ENCODE data around the gene UGT2A3.

The UGT2A3 gene

GRCh38 chr4:68951078-68951805 is at the start of gene UGT2A3:
TSS of gene UGT2A3 (minus strand) at chr4:68951804. CDS start at chr4:68951760, 44 bp downstream.
- no peak for DNase-seq (ENCODE audit: extremely low spot score)
- TF ChIP-seq BHLHE40 (IDR thresholded peaks at IDR 0.05; ENCODE audit: borderline replicate concordance) (no peak), L3MBTL2 (conservative IDR thresholded peaks at IDR 0.05) (no peak), LEF1 (IDR thresholded peaks at IDR 0.05; ENCODE audit: borderline replicate concordance) (no peak), FOXM1 (IDR thresholded peaks at IDR 0.05; ENCODE audit: borderline replicate concordance) (no peak), HDGF (IDR thresholded peaks at IDR 0.05; ENCODE audit: borderline replicate concordance) (no peak), ARNT (IDR thresholded peaks at IDR 0.05) (no peak), ELF4 (IDR thresholded peaks at IDR 0.05) (no peak), TARDBP (IDR thresholded peaks at IDR 0.05) (no peak), CTBP1 (IDR thresholded peaks at IDR 0.05; ENCODE audit: borderline replicate concordance) (no peak), FOXK2 (IDR thresholded peaks at IDR 0.05) (no peak), FOXA1 (IDR thresholded peaks at IDR 0.05) (no peak), SP1 (IDR thresholded peaks at IDR 0.05) (no peak), SUZ12 (IDR thresholded peaks at IDR 0.05) (no peak), ZNF384 (IDR thresholded peaks at IDR 0.05) (no peak), NFRKB (IDR thresholded peaks at IDR 0.05) (no peak)
- TF ChIP-seq, protein P1, sequence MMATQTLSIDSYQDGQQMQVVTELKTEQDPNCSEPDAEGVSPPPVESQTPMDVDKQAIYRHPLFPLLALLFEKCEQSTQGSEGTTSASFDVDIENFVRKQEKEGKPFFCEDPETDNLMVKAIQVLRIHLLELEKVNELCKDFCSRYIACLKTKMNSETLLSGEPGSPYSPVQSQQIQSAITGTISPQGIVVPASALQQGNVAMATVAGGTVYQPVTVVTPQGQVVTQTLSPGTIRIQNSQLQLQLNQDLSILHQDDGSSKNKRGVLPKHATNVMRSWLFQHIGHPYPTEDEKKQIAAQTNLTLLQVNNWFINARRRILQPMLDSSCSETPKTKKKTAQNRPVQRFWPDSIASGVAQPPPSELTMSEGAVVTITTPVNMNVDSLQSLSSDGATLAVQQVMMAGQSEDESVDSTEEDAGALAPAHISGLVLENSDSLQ (IDR thresholded peaks at IDR 0.05): no peak
- POLR2A ChIA-PET: no interaction called here
- CTCF ChIA-PET: no interaction called here

DNA sequence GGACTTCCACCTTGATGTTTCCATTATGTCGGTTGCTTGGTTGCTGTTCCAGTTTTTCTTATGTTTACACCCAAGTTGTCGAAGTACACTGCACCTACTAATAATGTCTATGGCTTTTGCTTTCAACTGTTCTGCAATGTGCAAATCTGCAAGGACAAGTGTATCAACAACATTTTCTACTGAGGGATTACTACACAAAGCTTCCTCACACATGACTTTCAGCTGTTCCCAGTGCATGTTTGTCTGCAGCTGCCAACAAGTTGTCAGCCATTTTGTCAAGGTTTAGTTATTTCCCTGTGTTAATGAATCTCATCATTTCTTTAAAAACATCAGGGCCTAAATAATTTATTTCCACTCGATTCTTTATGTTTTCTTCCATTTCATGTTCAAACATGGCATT is 45.4 kb upstream of the UGT2A3 start:
- TF ChIP-seq L3MBTL2 (conservative IDR thresholded peaks at IDR 0.05): no peak
- TF ChIP-seq CTBP1 (IDR thresholded peaks at IDR 0.05; ENCODE audit: borderline replicate concordance): no peak
- no peak for TF ChIP-seq ELF4 (IDR thresholded peaks at IDR 0.05)
- TF ChIP-seq FOXM1 (IDR thresholded peaks at IDR 0.05; ENCODE audit: borderline replicate concordance): no peak
- TF ChIP-seq BHLHE40 (IDR thresholded peaks at IDR 0.05; ENCODE audit: borderline replicate concordance): no peak
- ChIA-PET CTCF (no interaction called here), POLR2A (no interaction called here)
- DNase-seq (ENCODE audit: extremely low spot score): no peak

DNA sequence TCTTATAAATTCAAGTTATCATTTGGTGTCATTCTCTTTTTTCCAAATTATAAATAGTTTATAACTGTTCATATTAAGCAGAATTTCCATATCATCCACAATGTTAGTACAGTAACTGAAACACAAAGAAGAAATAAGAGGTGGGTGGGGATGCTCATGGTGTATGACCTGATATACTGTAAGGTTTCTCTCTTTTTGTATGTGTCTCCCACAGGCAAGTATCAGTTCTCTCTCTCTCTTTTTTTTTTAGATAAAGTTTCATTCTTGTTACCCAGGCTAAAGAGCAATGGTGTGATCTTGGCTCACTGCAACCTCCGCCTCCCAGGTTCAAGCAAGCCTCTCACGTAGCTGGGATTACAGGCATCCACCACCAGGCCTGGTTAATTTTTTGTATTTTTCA is 43.7 kb upstream of the UGT2A3 start:
- ChIA-PET POLR2A (no interaction called here), CTCF (no interaction called here)
- DNase-seq (ENCODE audit: extremely low spot score): no peak
- TF ChIP-seq L3MBTL2 (conservative IDR thresholded peaks at IDR 0.05): no peak
- TF ChIP-seq LEF1 (IDR thresholded peaks at IDR 0.05; ENCODE audit: borderline replicate concordance): no peak
- no peak for TF ChIP-seq FOXM1 (IDR thresholded peaks at IDR 0.05; ENCODE audit: borderline replicate concordance)
- TF ChIP-seq NFRKB (IDR thresholded peaks at IDR 0.05): no peak
- TF ChIP-seq ZNF384 (IDR thresholded peaks at IDR 0.05): no peak
- no peak for TF ChIP-seq SUZ12 (IDR thresholded peaks at IDR 0.05)
- TF ChIP-seq ARNT (IDR thresholded peaks at IDR 0.05): no peak
- no peak for TF ChIP-seq CTBP1 (IDR thresholded peaks at IDR 0.05; ENCODE audit: borderline replicate concordance)
- TF ChIP-seq ELF4 (IDR thresholded peaks at IDR 0.05): no peak
- TF ChIP-seq HDGF (IDR thresholded peaks at IDR 0.05; ENCODE audit: borderline replicate concordance): no peak
- no peak for TF ChIP-seq FOXK2 (IDR thresholded peaks at IDR 0.05)
- no peak for TF ChIP-seq TARDBP (IDR thresholded peaks at IDR 0.05)
- no peak for TF ChIP-seq FOXA1 (IDR thresholded peaks at IDR 0.05)
- TF ChIP-seq BHLHE40 (IDR thresholded peaks at IDR 0.05; ENCODE audit: borderline replicate concordance): no peak
- TF ChIP-seq, protein P1 (IDR thresholded peaks at IDR 0.05): no peak
- TF ChIP-seq SP1 (IDR thresholded peaks at IDR 0.05): no peak

DNA sequence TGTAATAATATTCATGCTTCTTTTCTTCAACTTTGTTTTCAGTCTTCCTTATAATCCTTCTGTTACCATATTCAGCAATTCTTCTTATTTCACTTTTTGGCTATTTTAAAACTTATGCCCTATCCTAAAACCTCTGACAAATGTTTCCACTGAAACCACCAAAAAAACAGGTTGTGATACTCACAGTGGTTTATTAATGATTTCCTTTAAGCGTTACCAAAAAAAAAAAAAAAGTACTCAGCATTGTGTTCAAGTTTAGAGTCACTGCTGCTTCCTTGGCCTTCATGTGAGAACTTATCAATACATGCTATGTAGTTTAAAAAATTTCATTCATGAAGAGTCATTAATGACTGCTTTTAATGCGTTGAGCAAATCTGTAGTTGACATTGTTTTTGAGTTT is 35.4 kb upstream of the UGT2A3 start:
- no peak for DNase-seq (ENCODE audit: extremely low spot score)
- CTCF ChIA-PET: no interaction called here
- TF ChIP-seq FOXM1 (IDR thresholded peaks at IDR 0.05; ENCODE audit: borderline replicate concordance): no peak
- no peak for TF ChIP-seq NFRKB (IDR thresholded peaks at IDR 0.05)
- TF ChIP-seq FOXA1 (IDR thresholded peaks at IDR 0.05): no peak
- POLR2A ChIA-PET: no interaction called here

- TF ChIP-seq FOXA1 (IDR thresholded peaks at IDR 0.05) (no peak), FOXM1 (IDR thresholded peaks at IDR 0.05; ENCODE audit: borderline replicate concordance) (no peak), BHLHE40 (IDR thresholded peaks at IDR 0.05; ENCODE audit: borderline replicate concordance) (no peak), ELF4 (IDR thresholded peaks at IDR 0.05) (no peak), HDGF (IDR thresholded peaks at IDR 0.05; ENCODE audit: borderline replicate concordance) (no peak), FOXK2 (IDR thresholded peaks at IDR 0.05) (no peak), SUZ12 (IDR thresholded peaks at IDR 0.05) (no peak), ZNF384 (IDR thresholded peaks at IDR 0.05) (no peak), TARDBP (IDR thresholded peaks at IDR 0.05) (no peak), NFRKB (IDR thresholded peaks at IDR 0.05) (no peak), SP1 (IDR thresholded peaks at IDR 0.05) (no peak), LEF1 (IDR thresholded peaks at IDR 0.05; ENCODE audit: borderline replicate concordance) (no peak), ARNT (IDR thresholded peaks at IDR 0.05) (no peak), L3MBTL2 (conservative IDR thresholded peaks at IDR 0.05) (no peak), CTBP1 (IDR thresholded peaks at IDR 0.05; ENCODE audit: borderline replicate concordance) (no peak)
- TF ChIP-seq, protein P1 (IDR thresholded peaks at IDR 0.05): no peak
- CTCF ChIA-PET: no interaction called here
- POLR2A ChIA-PET: no interaction called here
- DNase-seq (ENCODE audit: extremely low spot score): no peak
Observed at GRCh38 chr4:68985442-68985841, 33.8 kb upstream of the UGT2A3 start.

DNA sequence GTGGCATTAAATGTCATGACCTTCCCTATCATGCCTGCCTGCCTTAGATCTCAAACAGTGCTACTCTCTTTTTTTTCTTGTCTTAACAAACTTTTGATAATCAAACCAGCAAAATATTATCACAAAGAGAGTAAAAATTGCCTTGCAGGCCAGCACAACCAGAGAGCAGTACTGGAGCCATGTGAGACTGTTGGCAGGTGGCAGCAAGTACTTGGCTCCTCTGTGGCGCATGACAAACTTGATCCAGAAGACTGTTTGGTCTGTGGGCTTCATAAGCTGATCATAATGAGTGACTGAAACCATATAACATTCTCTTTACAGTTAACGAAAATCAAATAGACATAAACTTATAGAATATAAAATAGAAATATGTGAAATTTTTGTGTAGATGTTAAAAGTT is 33.3 kb upstream of the UGT2A3 start:
- TF ChIP-seq TARDBP (IDR thresholded peaks at IDR 0.05): no peak
- no peak for TF ChIP-seq HDGF (IDR thresholded peaks at IDR 0.05; ENCODE audit: borderline replicate concordance)
- TF ChIP-seq SP1 (IDR thresholded peaks at IDR 0.05): no peak
- TF ChIP-seq, protein P1 (IDR thresholded peaks at IDR 0.05): no peak
- no peak for TF ChIP-seq ZNF384 (IDR thresholded peaks at IDR 0.05)
- no peak for TF ChIP-seq BHLHE40 (IDR thresholded peaks at IDR 0.05; ENCODE audit: borderline replicate concordance)
- TF ChIP-seq CTBP1 (IDR thresholded peaks at IDR 0.05; ENCODE audit: borderline replicate concordance): no peak
- no peak for TF ChIP-seq LEF1 (IDR thresholded peaks at IDR 0.05; ENCODE audit: borderline replicate concordance)
- TF ChIP-seq ELF4 (IDR thresholded peaks at IDR 0.05): no peak
- TF ChIP-seq NFRKB (IDR thresholded peaks at IDR 0.05): no peak
- CTCF ChIA-PET: no interaction called here
- POLR2A ChIA-PET: no interaction called here
- DNase-seq (ENCODE audit: extremely low spot score): no peak
